Activated CD4-positive, CD25-positive, alpha-beta regulatory T cell treated with anti-CD3 and anti-CD28 coated beads, Interleukin-2, amount 50 U/mL, for 24 hours (primary cell): Measurements from ENCODE around the gene ID2.

Experiments used
- ATAC-seq, 2 donors: fragments of 150-1000 bp; cut with Tn5 transposase; one replicate each; pipeline ENCODE4 v1.10.0; 2021; ENCODE audit warnings: mild to moderate bottlenecking in 1 of 2, moderate library complexity in 1 of 2

Gene ID2, protein sequence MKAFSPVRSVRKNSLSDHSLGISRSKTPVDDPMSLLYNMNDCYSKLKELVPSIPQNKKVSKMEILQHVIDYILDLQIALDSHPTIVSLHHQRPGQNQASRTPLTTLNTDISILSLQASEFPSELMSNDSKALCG

DNA sequence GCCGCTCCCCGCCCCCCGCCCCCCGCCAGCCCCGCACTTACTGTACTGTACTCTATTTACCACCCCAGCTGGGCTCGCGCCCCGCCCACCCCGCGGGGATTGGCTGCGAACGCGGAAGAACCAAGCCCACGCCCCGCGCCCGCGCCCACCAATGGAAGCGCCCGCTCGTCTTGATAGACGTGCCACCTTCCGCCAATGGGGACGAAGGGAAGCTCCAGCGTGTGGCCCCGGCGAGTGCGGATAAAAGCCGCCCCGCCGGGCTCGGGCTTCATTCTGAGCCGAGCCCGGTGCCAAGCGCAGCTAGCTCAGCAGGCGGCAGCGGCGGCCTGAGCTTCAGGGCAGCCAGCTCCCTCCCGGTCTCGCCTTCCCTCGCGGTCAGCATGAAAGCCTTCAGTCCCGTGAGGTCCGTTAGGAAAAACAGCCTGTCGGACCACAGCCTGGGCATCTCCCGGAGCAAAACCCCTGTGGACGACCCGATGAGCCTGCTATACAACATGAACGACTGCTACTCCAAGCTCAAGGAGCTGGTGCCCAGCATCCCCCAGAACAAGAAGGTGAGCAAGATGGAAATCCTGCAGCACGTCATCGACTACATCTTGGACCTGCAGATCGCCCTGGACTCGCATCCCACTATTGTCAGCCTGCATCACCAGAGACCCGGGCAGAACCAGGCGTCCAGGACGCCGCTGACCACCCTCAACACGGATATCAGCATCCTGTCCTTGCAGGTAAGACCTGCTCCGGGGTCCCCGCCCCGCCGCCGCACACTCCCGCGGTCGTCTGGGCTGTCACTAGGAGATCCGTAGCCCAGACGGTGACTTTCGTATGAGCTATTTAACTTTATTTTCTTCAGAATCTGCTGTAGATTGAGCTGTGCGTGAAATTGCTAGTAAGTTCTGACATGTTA lies at the start of gene ID2:
TSS of gene ID2 (plus strand) at position 271 of the 907 bp plus-strand sequence. CDS start at position 381, 110 bp downstream.
- ATAC-seq: peak; percentile 78

DNA sequence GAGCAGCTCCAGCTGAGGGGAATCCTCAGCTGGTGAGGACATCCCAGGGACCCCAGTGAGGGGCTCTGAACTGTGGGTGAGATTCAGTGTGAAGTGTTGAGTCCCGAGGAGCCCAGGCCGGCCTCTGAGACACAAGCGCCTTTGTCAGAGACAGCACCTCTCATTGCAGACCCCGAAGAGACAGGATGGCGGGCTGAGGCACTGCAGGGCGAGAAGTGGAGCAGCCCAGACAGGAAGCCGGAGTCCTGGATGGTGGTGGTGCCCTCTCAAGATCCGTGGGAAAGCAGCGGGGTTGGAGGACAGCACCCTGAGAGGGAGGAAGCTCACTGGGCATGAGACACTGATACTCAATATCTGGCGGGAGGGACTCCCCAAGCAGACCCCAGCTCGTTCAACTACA lies 49.1 kb upstream of the ID2 start:
- no peak for ATAC-seq

DNA sequence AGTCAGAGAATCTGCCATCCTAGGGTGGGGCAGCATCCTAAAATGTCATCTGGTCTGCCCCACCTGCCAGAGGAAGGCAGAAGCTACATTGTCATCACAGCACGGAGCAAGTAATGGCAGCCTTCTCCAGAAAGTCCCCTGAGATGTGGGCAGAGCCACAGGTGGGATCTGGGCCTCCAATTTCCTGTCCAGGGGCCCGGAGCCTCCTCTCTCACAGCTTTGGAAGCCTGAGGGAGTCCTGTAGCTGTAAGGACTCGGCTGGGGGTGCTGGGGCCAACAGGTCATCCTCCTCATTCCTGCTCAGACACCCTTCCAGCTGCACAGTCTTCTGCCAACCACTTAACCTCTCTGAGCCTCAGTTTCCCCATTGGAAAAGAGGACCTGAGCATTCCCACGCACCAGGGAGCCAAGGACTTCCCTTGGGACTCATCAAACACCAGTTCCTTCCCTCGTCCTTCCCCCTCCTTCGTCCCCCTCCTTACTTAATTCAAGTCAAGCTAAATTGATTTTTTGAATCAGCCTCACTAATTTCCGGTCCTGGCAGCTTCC lies 48.6 kb upstream of the ID2 start:
- no peak for ATAC-seq

DNA sequence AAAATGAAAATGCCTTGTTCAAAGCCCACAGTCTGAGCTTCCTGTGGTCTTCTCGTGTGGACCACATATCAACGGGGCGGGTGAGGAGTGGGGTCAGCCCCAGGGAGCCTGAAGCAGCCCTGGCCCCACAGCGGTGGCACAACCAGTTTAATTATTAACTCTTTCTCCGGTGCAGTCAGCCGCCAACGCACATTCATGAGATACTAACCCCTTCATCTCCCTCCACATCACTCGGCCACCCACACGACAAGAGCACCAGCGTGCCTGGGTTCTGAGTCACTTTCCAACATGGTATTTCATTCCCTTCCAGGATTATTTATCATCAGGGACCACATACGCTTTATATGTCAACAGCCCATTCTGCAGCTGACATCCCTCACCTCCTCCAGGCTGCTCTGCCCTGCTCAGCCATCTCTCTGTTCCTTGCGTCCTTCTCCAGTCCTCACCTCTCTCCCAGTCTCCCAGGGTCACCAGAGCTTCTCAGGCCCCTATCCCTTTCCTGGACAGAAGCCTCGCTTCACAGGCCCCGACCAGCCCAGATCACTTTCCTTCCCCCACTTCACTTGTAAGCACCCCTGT lies 48.0 kb upstream of the ID2 start:
- peak in 1 of 2 donors; percentile 17 for ATAC-seq

DNA sequence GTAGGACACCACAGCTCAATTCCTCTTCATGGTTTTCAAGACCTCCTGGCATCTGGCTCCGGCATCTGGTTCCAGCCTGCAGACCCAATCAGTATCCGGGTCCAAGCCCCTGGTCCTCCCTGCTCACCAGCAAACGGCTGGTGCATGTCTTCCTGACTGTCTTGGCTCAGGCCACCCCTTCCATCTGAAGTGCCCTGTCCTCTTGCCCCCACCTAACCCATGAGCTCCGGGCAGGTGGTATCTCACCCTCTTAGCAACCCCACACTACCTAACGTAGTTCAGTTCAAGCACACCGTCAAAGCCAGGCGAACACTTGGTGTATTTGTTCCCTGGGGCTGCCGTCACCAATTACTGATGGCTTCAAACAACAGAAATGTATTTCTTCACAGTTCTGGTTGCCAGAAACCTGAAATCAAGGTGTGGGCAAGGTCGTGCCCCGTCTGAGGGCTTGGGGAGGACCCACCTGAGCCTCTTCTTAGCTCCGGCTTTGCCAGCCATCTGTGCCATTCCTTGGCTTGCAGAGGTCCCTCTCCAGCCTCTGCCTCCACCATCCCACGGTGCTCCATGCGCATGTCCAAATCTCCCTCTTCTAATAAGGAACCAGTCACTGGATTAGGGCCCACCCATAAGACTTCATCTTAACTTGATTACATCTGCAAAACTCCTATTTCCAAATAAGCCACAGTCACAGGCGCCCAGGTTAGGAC lies 47.2 kb upstream of the ID2 start:
- no peak for ATAC-seq

DNA sequence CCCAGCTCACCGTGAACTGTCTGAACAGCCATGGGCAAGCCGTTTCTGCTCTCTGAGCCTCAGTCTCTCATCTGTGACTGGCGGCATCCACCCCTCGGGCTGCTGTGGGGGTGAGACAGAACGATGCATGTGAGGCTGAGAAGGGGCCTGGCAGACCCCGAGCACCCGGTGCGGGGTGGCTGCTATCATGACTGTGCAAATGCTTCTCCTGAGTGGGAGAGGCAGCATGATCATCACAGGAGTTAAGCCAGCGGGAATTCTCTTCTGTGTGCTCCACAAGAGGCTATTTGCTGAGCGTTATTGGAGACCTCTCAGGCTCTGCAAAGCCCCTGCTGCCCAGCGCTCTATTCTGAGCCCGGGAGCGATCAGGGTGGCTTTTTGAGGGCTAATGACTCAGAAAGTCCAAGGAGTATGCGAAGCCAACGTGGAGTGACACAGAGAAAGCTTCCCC lies 45.8 kb upstream of the ID2 start:
- no peak for ATAC-seq

DNA sequence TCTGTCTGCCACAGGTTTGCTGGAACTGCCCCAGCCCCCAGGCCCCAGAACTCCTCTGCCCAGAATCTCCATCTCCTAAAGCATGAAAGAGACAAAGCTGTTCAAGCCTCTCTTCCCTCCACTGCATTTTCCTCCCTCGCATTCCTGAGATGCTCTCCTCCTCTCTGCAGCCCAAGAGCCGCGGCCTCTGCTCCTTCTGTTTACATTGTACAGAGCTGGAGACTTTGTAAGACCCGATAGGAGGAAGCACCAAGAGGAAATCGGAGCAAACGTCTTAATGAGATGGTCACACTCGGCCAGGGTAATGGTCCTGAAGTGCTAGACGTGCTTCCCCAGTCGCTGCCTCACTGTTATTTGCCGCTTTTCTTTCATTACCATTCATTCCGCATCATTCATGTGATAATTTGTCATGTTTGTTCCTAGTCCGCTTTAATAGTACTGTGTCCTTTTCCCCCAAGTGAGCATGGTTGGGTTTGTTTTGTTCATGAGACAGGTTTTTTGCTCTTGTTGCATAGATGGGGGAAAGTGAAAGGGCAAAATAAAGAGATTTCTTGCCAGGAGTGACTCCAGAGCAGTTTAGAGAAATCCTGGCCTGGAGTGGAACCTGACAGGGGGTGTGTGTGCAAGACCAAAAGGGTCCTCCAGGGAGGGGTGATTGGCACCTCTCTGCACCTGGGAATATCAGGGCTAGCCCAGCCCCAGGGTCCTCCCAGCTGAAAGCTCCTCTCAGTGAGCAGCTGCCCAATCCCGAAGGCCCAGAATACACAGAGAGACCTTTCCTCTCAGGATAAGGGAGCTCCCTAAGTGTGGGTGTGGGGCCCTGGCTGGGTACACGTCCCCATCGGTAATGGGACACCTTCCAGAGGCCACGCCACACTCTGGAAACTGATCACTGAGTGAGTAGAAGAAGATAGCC lies 44.9 kb upstream of the ID2 start:
- ATAC-seq: no peak

DNA sequence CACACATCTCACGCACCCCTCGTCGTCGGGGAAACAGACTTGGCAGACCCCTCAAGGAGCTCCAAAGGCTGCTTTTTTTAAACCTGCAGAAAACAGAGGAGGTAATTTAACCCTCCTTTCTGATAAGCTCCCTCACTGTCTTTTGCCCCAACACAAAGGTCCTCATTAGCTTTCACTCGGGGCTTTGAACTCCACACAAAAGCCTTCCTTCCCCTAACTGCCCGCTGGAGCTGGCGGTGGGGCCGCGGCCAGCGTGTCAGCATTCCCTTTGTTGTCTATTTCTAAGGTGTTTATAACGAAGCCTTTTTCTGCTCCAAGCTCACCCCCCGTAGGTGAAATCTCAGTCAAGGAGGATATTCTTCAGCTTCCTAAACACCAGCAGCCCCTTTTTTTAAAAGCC lies 43.5 kb upstream of the ID2 start:
- ATAC-seq: no peak

DNA sequence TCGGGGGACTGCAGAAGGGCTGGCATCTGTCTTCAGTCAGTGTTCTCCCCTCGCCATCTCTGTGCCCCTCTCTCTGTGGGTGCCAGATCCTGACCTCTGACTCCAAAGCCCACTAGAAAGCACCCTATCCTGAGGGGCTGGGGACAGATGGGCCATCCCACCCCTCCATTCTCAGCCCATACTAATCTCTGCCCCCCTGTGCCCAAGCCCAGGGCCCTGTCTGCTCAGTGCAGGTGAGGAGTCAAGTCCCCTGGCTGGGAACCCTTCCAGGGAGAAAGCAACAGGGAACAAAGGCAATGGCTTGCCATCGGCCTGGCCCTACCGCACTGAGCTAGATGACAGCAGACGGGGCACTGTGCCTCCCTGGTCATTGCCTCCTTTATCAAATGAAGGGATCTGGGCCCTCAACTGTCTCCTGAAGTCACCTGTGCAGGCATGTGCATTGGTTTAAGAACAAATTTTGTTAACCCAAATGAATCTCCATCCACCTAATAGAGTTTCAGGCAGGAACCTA lies 42.7 kb upstream of the ID2 start:
- no peak for ATAC-seq

DNA sequence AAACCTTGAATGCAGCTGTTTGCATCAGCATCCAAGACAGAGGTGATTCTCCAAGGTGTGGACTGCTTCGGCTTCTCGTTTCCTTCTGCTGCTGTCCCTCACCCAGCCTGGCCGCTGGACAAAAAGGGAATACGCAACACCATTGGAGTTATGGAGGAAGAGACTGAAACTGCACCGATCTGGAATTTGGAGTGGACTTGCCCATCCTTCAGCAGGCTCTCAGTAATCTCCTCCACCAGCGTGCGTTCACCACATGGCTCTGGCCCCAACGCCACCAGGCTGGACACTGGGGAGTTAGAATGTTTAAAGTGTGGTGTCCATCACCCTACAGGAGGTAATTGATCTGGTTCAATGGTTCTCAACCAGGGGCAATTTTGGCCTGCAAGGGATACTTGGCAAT lies 41.4 kb upstream of the ID2 start:
- no peak for ATAC-seq

DNA sequence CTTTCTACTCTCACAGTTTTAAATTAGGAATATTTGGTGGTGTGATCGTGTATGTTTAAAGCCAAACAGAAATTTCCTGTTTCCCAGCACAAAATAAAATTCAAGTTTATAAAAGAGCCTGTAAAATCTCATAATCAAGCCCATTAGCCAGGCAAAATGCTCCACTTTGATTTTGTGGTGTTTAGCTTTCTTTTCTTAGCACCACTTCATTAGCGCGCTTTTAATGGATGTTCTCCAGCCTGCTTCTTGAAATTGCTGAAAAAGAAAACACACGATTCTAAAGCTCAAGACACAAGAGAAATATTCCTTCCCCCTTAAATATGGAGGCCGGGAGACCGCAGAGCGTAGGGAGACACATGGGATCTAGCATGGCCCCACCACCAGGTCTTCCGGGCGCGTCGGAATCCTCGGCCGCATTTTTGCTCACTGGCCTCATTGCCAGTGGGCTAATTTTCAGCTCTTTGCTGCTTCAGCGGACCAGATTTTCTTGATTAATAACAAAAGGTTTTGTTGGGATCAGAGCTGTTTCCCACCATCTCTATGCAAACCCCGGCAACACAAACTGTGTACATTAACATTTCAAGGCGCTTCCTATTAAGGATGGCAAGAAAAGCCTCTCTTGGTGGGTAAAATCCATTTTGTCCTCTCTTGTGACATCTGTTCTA lies 40.4 kb upstream of the ID2 start:
- no peak for ATAC-seq

DNA sequence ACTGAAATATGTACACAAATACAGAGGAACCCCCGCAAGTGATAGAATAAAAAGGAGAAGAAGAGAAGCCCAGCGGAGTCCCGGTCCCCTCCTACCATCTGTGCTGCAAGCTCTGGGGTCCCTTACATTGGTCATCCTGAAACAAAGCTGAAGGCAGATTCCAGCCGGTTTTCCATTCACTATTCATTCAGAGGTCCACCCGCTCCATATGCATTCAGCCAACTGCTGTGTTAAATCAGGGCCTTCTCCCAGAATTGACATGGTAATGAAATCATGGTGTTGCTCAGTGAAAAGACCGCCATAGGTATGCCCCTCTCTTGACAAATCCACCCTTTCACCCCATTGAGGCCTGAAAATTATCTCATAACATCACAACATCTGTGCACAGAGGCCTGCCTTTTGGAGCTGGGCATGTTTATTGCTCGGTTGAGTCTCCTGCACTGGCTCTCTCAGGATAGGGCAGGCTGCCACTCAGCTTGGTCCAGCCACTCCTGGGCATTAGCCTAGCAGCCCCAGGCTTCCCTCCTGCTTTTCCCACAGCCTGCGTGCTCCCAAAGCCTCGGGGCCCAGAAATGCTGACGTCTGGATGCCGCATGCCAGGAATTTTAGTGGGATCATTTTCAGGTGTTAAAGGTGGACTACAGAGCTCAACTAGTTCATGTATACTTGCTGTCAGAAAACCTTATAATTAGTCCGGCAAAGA lies 39.3 kb upstream of the ID2 start:
- ATAC-seq: no peak

DNA sequence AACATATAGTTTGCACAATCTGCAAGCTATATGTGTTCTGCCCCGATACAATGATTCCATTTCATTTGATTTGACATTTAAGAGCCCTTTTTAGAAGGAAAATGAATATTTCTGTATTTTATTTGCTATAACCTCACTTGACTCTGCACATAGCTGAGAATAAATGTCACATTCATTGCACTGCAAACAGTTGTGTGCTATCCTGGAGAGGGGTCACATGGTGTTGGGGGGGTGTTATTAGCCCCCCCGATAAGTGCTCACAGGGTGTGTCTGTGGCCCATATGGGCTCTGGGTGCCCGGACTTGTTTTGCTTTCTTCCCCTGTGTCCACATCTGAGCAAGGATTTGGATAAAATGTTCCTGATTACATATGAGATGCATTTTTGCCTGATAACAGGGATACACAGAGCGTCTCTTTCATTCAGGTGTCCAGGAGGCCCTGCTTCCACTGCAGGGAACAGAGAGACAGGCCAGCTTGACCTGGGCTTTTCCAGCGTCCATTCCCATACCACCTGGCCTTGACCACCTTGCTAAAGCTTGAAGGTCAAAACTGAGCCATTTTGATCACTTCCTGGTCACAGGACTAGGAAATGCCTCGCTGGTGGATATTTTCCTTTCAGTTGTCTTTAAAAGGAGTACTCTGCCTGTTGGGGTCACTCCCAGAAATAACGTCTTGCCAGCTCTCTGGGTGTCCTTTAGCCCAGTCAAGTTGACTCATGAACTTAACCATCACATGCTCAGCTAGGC lies 38.4 kb upstream of the ID2 start:
- ATAC-seq: no peak

DNA sequence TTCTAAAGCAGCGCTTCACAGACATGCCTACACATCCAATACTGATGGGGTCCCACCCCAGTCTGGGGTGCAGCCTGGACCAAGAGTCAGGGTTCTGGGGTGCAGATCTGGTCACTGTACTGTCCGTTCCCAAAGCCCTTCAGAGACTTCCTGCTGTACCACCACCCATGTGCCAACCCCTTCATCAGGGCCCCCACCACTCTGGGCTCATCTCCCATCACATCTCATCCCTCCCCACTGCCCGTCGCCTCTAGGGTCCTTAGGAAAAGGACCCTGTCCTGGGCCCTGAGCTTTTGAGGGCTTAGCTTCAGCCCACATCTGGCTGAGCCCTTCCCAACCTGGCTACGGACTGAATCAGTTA lies 37.9 kb upstream of the ID2 start:
- no peak for ATAC-seq

DNA sequence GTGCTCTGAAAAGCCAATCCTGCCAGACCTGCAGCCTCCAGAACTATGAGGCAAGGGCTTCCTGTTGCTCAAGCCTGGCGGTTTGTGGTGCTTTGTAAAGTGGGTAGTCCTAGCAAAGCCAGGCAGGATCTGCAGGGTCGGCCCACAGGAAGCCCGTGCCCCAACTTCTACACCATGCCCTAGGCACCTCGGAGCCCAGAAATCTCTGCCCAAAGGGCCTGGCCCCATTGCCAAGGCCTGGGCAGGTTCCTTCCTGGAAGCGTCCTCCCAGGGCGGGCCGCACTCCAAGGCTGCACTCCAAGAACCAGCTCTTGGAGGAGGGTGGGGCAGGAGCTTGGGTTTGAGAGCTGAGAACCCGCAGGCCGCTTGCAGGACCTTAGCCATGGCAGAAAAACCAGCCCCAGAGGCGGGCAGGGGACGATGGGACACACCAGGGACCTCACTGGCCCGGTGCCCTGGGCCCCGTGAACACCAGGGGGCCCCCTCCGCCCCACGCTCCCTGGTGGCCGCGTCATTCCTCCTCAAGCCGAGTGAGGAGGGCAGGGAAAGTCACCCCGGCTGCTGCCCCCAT lies 37.2 kb upstream of the ID2 start:
- ATAC-seq: no peak

DNA sequence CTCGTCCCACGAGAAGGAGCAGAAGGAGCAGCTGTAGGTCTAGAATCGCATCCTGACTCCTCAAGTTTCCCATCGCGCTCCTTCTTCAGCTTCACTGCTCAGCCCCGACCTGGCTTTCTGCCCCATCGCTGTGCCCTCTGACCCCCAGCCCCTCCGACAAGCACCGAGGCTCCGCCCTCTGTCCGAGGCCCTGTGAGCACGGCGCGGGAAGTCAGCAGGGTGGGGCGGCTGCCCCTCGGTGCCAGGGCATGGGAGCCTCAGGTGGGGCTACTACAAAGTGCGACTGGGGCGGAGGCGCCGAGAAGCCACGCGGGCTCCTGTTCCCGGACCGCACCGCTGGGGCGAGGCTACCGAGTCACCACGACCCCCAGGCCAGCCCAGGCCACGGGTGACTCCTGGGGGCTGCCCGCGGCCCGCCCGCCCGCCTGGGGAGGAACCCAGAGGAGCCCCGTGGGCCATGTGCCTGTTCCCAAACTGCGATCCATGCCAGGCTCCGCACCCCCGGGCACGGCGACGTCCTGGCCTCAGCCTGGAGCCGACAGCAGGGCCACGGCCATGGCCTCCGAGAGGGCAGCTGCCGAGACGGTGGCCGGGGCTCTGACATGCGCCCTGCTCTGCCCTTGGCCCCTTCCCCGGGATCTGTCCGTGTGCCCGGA lies 36.6 kb upstream of the ID2 start:
- ATAC-seq: no peak

DNA sequence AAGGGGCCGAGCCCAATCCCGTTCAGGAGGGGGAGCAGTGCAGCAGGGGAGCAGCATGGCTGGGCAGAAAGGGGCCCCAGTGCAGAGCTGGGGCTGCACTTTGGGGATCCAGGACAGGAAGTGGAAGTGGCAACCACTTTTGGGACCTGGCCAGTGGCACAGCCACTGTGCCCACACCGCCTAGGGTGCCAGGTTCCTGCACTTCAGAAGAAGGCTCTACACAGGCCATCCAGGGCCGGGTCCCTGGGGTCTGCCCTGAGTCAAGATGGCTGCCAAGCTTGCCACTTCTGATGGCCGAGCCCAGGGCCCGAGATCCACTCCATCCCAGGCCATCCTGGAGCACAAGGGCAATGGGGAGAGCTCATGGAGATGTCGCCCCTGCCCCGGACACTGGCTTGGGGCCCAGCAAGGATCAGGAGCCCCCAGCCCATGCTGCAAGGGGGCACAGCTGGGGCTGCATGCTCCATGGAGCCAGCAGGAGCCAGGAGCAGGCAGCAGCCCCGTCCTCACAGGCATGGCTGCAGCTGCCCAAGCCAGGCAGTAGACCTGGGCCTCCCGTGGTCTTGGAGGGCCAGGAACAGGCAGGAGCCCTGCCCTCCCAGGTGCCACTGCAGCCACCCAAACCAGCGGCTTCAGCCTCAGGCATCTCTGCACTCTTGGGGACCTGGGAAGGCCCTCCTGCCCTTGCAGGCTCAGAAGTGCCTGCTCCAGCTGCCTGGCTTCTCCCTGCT lies 35.0 kb upstream of the ID2 start:
- ATAC-seq: no peak

DNA sequence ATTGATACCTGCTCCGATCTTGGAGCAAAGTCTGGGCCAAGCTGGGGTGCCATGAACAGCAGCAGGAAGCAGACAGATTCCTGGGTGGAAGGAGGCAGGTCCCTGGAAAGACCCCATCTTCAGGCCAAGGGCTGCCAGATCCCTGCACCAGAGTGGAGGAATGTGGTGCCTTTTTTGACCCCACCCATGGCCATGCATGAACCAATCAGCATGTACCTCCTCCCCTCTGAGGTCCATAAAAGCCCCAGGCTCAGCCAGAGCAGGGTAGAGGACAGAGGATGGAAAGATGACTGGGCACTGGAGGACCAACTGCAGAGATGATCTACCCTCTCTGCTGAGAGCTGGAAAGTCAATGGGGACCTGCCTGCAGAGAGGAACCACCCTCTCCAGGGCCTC lies 34.4 kb upstream of the ID2 start:
- no peak for ATAC-seq
